SIG-M5 treated with dmso at 0.1 percent for 504 hours (cell line): Measurements from ENCODE around the gene IRX4.

Experiments
- DNase-seq: peaks from one replicate; lab custom pipeline; 2025; ENCODE audit not compliant: unreplicated experiment; lab: John Stamatoyannopoulos, UW

The IRX4 gene

DNA sequence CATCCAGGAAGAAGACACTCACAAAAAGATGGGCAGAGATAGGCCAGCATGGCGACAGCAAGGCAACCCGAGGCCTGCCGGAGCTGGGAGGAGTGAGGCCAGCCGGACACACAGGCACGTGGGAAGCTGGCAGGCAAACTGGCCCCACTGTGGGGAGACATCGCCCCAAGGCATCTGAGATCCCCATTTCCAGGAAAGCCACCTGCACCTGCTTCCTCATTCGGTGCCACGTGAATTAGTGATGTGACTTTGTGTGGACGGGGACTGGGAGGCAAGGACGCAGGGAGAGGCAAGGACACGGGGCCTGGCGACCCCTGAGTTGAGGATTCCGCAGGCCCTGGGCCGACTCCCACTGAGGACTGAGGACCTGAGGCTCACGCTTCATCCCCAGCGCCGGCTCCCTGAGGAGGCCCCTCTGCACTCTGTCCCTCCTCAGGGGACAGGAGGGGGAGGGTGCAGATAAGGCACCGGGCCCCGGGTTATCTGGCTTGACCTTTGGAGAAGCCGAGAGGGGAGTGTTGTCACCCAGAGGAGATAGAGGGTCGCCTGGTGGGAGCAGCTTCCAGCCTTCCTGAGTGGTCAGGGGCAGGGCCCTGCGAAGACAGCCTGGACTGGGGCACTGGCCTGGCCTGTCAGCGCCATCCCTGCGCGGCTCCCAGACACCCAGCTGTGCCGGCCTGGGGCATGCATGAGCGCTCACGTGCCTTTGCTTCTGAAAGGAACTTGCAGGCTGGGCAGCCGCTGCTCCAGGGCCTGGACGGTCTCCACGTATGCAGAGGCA, 41.8 kb downstream of the IRX4 start:
- no peak for DNase-seq

DNA sequence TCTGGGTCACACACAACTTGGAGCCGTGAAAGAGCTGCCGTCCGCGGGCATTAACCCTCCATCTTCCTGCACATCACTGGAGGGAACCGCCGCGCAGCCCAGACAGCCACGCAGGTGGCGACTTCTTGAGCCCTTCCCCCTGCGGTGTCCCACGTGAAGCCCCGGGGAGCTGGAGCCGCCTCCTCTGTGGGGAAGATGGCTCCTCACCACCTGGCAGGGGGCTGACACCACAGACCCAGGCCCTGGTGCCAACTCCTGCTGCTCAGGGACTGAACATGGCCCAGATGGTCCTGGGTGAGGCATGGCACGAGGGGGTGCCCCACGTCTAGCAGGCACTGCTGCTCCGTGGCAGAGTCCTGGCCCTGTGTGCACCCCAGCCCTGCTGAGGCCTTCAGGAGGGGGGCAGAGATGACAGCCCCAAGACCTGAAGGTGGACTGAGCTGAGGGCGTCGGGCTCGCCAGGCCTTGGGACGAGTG, 42.6 kb downstream of the IRX4 start:
- no peak for DNase-seq

DNA sequence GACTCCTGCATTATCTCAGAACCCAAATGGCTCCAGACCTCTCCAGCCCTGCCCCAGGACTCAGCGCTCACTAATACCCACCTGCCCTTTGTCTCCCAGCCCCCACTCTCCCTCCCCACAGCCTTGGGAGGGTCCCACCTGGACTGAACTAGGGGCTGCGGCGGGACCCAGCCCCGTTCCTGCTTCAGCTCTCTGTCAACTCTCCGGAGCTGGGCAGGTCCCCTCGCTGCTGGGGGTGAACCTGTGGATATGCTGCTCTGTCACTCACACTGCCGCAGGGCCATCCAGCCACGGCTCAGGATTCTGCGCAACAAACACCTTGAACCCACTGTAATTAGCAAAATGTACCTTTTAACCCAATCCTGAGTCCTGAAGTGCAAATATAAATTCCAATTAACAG, 44.7 kb downstream of the IRX4 start:
- no peak for DNase-seq

DNA sequence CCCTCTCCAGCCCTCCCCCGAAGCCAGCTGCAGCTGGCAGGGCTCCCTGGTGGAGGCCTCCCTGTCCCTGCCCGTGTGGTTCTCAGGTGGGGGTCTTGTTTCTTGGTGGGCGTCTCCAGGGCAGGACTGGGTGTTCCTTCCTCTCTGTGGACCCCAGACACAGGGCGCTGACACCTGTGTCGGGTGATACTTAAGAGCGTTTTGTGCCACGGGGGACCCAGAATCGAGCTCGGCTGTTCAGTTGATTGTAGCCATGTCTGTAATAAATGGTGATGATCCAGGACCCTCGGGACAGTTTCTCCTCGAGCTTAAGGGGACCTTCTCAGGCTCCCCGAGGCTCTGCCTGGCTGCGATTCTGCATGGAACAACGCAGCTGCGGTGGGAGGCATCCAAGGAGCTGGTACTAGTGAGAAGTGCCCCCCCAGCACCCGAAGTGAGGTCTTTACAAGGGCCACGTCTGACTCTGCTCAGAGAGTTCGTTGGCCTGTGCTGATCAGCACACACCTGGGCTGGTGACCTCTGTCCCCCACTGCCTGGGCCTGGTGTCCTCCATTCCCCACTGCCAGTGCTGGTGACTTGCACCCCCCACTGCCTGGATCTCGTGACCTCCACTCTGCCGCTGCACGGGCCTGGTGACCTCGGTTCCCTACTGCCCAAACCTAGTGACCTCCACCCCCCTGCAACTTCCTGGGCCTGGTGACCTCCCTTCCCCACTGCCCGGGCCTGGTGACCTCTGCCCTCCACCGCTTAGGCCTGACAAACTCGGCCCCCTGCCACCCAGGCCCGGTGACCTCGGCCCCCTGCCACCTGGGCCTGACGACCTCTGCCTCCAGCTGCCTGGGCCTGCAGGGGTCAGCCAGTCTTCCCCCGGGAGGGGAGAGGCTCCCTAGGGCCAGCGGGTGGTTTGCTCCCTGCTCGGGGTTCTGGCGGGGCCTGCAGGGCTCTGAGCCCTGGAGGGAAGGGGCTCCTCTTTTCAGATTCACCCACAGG, 45.5 kb downstream of the IRX4 start:
- DNase-seq, result no peak

DNA sequence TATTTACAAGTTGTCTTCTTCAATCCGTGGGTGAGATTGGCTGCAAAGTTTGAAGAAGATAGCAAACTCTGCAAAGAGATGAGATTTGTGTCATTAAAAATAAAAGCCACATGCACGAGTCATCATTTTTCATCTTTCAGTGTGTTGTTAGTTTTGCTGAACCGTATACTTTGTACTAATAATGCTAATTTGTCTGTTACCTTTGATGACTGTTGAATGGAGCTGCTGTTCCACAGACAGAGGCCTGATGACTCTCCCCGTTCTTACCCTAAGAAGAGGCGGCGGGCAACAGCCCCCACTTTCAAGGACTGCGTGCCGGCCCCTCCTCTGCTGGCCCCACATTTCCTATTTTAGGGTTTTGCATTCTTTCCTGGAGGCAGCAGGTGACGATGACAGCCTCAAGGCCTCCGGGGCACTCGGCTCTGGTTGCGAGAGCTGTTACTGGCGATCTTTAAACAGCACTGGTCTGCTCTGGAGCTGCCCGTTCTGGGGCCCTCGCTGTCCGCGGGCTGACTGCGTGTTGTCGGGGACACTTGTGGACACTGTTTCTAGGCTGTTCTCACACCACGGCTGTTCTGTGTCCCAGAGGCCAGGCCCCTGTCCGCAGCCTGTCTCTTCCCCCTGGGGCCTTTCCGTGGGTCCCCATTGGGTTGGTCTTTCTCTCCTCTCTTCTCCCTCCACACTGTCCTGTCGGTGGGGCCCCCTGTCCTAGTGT, 46.4 kb downstream of the IRX4 start:
- DNase-seq, result no peak

DNA sequence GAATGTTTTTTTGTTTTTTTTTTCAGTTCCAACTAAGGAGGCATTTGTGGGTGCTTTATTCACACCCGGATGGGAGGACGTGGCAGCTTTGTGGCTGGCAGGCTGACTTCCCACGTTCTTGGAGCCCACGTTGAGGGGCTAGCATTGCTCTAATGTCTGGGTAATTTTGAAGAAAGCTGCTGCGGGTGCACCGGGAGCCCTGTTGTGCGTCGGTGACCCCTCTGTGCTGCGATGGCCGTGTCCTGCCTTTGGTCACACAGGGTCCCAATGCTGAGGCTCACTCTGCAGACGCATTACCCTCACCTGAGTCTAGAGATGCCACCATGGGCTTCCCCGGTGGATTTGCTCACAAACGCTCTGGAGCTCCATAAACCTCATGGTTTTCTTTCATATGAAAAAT, 47.3 kb downstream of the IRX4 start:
- DNase-seq, result no peak

DNA sequence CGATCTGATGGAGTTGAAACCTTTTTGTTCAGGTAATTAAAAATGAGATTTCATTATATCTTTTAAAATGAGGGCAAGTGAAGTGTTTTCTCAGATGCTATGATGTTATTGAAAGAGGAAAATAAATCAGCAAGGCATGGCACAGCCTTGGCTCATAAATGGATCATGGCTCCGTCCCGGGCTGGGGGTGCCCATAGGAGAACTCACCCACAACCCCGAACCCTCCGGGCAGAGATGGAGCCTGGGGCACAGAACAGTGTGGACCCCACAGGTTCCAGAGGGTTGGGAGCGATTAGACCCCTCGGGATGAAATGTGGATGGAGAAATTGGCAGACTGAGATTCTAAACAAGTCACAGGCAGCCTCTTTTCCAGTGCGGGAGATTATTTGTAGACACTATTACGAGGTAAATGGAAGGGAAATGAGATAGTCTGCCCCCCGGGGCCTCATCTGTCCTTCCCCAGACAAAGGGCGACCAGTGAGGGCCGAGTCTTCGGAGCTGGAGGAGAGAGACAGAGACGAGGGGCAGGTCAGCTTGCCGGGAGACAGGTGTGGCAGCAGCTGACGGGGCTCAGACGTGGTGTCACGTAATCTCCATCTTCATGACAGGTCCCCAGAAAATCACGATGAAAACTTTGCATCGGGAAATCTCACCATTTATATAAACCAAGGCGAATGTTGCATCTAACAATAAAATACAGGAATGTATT, 47.9 kb downstream of the IRX4 start:
- DNase-seq, result no peak

DNA sequence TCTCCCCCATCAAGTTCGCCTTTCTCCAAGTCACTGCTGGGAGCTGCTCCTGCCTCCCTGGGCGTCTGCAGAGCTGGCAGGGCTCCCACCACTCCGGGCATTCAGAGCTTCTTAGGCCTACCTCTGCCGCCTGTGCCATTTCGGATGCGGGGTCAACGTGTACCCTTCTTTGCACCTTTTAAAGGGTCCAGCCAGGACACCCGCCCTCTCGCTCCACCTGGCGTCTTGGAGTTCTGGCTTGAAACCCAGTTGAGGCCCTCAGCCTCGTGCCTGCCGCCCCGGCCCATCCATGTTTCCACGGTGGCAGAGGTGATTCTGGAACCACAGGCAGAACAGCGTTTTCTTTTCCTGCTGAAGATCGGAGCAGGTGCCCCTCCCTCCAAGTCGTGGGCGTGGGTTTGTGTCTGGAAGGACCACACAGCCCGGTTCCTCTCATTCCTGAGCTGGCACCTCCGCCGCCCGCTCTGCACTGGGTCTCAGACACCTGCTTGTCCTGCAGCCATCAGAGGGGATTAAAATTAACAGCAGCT, 48.6 kb downstream of the IRX4 start:
- DNase-seq, result no peak

DNA sequence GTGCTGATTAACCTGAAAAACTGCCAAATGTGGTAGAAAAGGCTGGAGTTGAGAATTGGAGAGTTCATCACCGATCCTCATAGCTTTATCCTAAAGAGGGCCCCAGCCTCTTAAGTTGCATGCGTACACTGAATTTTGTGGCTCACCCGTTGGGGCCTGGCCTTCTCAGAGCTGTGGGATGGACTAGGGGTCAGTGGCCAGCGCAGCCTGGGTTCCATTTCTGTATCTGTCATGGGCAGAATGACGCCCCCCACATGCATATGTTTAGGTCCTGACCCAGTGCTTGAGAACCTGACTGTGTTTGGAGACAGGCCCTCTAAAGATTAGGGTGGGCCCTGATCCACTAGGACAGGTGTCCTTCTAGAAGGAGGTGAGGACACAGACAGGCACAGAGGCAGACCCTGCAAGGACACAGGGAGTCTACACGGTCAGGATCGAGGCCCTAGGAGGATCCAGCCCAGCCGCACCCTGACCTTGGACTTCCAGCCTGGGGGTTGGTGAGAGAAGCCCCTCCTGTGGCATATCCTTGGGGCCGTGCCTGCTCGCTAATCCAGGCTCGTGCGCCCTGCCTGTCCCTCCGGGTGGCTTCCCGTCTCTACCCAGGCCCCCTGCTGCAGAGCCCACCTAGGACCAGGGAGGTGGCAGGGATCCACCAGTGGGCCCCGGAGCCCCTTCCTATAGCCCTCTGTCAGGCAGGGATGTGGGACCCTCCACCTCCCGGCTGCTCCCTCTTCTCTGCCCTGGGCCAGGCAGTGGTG, 49.3 kb downstream of the IRX4 start:
- no peak for DNase-seq

DNA sequence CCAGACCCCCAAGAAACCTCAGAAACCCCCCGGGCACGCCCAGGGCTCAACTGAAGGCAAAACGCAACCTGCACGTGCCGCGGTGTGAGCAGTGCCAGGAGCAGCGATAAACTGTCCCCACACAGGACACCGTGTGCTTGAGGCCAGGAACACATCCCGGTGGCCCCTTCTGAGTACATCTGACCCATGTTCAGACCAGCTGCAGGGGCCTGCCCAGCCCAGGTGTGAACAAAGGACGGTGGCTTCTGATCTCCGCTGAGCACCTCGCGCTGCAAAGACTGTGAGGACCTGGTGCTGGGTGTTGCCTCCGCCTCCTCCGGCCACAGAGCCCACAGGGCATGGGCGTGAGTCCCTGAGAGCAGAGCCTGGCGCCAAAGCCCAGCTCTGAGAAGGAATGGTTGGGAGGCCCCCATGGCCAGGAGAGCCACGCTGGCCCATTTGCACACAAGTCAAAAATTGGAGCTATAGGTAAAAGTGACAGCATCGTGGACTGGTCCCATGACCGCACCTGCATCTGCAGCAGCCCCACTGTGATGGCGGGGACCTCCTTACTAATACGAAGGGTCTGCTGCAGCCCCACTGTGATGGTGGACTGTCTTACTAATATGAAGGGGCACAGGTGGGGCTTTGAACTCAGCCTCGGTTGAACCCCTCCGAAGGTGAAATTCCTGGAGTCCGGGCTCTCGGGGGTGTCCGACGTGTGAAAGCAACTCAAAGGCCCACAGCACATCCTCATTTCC, 50.0 kb downstream of the IRX4 start:
- DNase-seq, result no peak

DNA sequence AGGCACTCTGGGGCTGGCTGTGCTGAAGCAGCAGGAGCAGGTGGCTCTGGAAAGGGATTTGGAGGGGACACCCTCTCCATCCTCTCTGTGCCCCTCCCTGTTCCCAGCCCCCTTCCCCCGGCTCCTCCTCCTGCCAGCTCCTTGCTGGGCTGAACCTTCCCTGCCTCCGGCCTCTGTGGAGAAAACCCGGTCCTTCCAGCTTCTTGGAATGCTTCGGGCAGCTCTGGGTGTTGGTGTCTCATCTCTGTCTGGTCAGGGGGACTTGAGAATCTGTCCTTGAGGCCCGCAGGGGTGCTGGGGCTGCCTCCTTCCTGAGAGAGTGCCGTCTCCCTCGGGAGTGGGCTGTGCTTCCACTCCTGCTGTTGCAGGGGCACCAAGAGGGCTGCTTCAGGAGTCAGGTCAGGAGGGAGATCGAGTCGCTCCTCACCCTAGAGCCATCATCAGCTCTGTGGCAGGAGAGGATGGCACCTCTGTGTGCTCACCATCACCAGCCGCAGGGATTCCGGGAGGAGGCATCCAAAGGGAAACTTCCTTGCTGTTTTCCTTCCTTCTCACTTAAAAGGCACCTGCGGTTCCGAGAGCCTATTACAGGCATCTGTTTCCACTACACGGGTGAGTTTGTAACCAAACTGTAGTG, 50.9 kb downstream of the IRX4 start:
- no peak for DNase-seq

DNA sequence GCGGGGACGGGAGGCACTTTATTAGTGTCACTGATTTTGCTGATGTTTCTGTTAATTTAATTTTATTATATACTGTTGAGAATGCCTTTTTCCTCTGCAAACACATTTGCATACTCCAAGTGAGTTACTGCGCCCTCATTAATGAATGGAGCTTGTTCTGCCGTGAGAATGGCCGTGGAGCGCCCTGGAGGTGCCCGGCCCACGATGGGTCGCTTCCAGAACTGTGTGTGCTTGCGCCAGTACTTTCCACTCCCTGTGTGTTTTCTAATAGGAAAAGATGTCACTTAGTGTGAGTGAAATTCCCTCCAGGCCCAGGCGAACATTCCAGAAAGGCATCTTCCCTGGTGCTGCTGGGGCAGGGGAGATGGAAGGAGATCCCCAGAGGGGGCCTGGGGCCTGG, 51.5 kb downstream of the IRX4 start:
- no peak for DNase-seq

DNA sequence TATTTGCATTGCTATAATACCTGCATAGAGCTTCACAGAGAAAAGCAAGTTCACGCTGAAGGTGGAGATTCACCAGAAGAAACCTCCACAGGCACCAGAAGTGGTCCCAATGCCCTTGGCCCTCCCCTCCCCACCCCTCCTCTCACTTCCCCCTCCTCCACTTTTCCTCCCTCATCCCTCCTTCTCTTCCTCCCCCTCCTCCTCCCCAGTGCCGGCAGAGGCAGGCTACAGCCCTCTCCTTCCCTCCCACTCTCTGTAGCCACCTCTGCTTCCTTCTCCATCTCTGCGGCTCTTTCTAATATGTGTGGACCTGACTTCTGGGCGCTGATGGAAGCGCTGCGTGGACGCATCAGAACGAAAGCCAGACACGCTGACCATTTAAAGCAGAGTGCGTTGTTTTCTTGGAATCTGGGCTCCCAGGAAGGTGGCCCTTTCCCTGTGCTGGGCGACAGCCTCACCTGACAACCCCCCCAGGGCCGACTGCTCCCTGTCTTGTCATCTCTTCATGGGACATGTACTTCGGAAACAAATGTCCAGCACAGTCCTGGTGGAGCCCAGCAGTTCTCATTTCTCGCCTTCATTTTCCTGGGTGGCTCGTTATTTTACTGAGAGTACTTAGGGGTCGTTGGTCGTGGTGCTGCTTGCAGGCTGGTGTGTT, 52.0 kb downstream of the IRX4 start:
- no peak for DNase-seq

DNA sequence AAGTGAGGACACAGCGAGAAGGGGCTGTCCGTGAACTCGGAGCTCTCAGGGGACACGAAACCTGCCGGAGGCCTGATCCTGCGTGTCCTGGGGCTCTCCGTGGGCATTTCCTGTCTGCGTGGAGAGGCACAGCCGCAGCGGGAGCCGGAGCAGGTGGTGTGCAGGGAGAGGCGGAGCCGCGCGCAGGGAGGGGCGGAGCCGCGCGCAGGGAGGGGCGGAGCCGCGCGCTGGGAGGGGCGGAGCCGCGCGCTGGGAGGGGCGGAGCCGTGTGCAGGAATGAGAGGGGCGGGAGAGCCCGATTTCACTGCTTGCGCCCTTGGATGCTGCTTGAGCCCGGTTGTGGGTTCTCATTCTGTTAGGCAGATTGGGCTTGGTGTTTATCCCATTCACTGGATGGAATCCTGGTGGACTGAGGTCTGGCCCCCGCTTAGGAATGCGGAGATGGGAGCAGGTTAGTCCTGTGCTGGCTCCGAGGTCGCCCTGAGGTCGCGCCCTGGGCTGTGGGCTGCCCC, 54.8 kb downstream of the IRX4 start:
- no peak for DNase-seq
